ENCODE data around the gene SDC3.

DNA sequence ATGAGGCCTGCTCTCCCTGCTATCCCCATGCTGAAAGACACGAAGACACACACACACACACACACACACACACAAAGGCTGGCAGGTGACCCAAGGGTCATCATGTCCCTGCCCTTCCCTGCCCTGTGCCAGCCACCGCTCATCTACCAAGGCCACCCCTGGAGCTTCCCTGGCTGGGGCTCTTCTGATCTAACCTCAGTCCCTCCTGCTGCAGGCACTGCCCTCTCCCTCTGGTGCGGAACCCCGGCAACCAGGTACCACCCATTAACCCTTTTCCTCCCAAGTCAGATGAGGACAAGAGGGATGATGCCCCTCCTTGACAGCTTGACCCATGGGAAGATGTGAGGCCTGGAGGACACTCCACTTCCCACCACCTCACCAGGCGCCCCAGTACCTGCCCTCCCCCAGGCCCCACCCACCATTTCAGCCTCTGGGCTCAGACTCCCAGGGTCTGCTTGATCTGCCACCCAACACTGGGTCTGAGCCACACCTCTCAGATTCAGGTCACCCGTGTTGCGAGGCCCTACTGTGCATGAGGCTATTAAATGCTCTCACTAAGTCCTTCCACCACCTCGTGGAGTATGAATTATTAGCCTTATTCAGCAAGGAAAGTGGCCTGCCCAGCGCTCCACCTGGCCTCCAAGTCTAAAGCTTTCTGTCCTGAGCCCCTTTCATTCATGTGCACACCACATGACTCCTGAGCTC lies 2.5 kb downstream of the SDC3 start:
- TF ChIP-seq GATA1 (IDR thresholded peaks at IDR 0.05; ENCODE audit: low read depth, low read length) (no peak), POLR2A (IDR thresholded peaks at IDR 0.05; ENCODE audit: low read length) (no peak)

Data from erythroblast (primary cell).